ENCODE data around the gene CCDC158.

GRCh38 chr4:76293772-76294171 lies 127.2 kb downstream of the CCDC158 start:
- no peak for TF ChIP-seq CEBPB (IDR thresholded peaks at IDR 0.05)
- no peak for TF ChIP-seq REST (IDR thresholded peaks at IDR 0.05; ENCODE audit: low read depth)
- no peak for TF ChIP-seq TAF1 (IDR thresholded peaks at IDR 0.05; ENCODE audit: low read depth)
- TF ChIP-seq CREB1 (IDR thresholded peaks at IDR 0.05; ENCODE audit: low read depth), result no peak
- no peak for TF ChIP-seq EGR1 (IDR thresholded peaks at IDR 0.05)
- TF ChIP-seq, protein P1, sequence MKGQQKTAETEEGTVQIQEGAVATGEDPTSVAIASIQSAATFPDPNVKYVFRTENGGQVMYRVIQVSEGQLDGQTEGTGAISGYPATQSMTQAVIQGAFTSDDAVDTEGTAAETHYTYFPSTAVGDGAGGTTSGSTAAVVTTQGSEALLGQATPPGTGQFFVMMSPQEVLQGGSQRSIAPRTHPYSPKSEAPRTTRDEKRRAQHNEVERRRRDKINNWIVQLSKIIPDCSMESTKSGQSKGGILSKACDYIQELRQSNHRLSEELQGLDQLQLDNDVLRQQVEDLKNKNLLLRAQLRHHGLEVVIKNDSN (IDR thresholded peaks at IDR 0.05), result no peak
